ENCODE data around the gene ANO1. TPM values are rescaled to one million over a fixed set of nuclear protein-coding genes. Genes with fewer than 3 reads are reported as not detected.

ANO1 gene
- total RNA-seq, 1 donor from 2014 or later, result 244 TPM

GRCh38 chr11:70079691-70080090 lies 1.6 kb downstream of the ANO1 start:
- Histone ChIP-seq H3K4me3 (peak overlapping the region; percentile 49 to 80), H3K9me3 (no peaks in the 10 kb centered on the region), H3K4me1 (peaks cover 0 to 48% of the 10 kb centered on the region in 2 donors), H3K27ac (peak overlapping the region; percentile 89 to 91), H3K27me3 (no peaks in the 10 kb centered on the region), H3K36me3 (no peaks in the 10 kb centered on the region)
- DNase-seq (ENCODE audit: low spot score in 2 of 2), result no peak
- intact Hi-C loops (cut with DNase I), result loop anchor here (2.0 to 10.0 kb wide), 7 partner anchors 19 to 135 kb away; no protein-coding TSS in a partner anchor
- TF ChIP-seq CTCF (IDR thresholded peaks at IDR 0.05), result no peak

- TF ChIP-seq CTCF (IDR thresholded peaks at IDR 0.05), result no peak
- intact Hi-C loops (cut with DNase I), result no loop called here
- no peaks in the 10 kb centered on the region for H3K9me3 ChIP-seq
- DNase-seq (ENCODE audit: low spot score in 2 of 2), result peak in 1 of 2 donors; percentile 76
- peak overlapping the region; percentile 50 to 89 for H3K27ac ChIP-seq
- peaks cover 0 to 58% of the 10 kb centered on the region in 2 donors for H3K4me1 ChIP-seq
- no peaks in the 10 kb centered on the region for H3K27me3 ChIP-seq
- no peaks in the 10 kb centered on the region for H3K36me3 ChIP-seq
- peak overlapping the region in 1 of 2 donors; percentile 80 for H3K4me3 ChIP-seq
Observed at GRCh38 chr11:70080763-70081162, 2.6 kb downstream of the ANO1 start.

- Histone ChIP-seq H3K27me3 (no peaks in the 10 kb centered on the region), H3K27ac (peak overlapping the region; percentile 51 to 76), H3K36me3 (peaks cover 0 to 6% of the 10 kb centered on the region in 2 donors), H3K9me3 (no peaks in the 10 kb centered on the region), H3K4me1 (peaks cover 0 to 49% of the 10 kb centered on the region in 2 donors), H3K4me3 (no peak overlapping the region)
- DNase-seq (ENCODE audit: low spot score in 2 of 2), result no peak
- intact Hi-C loops (cut with DNase I), result no loop called here
- peak in 1 of 3 experiments; percentile 22 for TF ChIP-seq CTCF (IDR thresholded peaks at IDR 0.05)
Observed at GRCh38 chr11:70082829-70083228, 4.7 kb downstream of the ANO1 start.

- peaks cover 0 to 13% of the 10 kb centered on the region in 2 donors for H3K36me3 ChIP-seq
- H3K9me3 ChIP-seq, result no peaks in the 10 kb centered on the region
- H3K27ac ChIP-seq, result peak overlapping the region; percentile 51 to 76
- intact Hi-C loops (cut with DNase I), result no loop called here
- no peak overlapping the region for H3K4me3 ChIP-seq
- H3K4me1 ChIP-seq, result peaks cover 0 to 49% of the 10 kb centered on the region in 2 donors
- DNase-seq (ENCODE audit: low spot score in 2 of 2), result no peak
- H3K27me3 ChIP-seq, result no peaks in the 10 kb centered on the region
- TF ChIP-seq CTCF (IDR thresholded peaks at IDR 0.05), result no peak
Observed at GRCh38 chr11:70084046-70084984, 6.2 kb downstream of the ANO1 start.

GRCh38 chr11:70085815-70086769 lies 8.0 kb downstream of the ANO1 start:
- Histone ChIP-seq H3K9me3 (no peaks in the 10 kb centered on the region), H3K4me1 (peaks cover 0 to 53% of the 10 kb centered on the region in 2 donors)
- intact Hi-C loops (cut with DNase I), result no loop called here

More at GRCh38 chr11:70085815-70086769, 8.0 kb downstream of the ANO1 start:
- H3K4me3 ChIP-seq, result no peak overlapping the region
- peak overlapping the region; percentile 51 to 76 for H3K27ac ChIP-seq
- no peaks in the 10 kb centered on the region for H3K27me3 ChIP-seq
- H3K36me3 ChIP-seq, result peaks cover 0 to 16% of the 10 kb centered on the region in 2 donors
- no peak for DNase-seq (ENCODE audit: low spot score in 2 of 2)
- TF ChIP-seq CTCF (IDR thresholded peaks at IDR 0.05), result no peak

Measured in ascending aorta (tissue), 2 donors.